HFF-Myc (cell line): ENCODE measurements around the gene SLC18A3.

Source experiments
- DNase-seq: peaks from one replicate; pipeline ENCODE4 v3.0.0-alpha.2; 2011; ENCODE audit warnings: low read depth; ENCODE audit errors: extremely low read depth
- H3K4me3 ChIP-seq: replicated peaks from 2 replicates; pipeline ENCODE4 v1.5.1; 2011; ENCODE audit warnings: low read depth, mild to moderate bottlenecking, control low read depth, low read length
- CTCF ChIP-seq: IDR thresholded peaks from 2 replicates; pipeline ENCODE4 v1.5.1; 2012; ENCODE audit warnings: mild to moderate bottlenecking, low read depth, low read length, control low read depth; ENCODE audit errors: missing control alignments

SLC18A3 gene

DNA sequence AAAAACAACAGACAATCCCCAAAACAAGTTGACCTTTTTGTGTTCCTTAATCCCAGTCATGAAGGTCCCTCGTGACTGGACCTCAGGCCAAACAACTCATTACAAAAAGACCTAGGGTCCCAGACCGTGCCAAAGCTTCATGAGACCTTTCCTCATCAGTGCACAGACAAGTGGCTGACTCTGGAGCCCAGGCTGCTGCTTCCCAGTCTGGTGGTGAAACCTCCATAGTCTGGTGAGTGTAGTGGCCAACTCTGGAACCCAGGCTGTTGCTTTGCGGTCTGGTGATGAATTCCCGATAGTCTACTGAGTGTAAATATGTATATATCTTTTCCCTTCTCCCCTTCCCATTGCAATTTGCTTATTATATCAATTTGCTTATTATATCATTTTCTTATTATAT lies 22.1 kb upstream of the SLC18A3 start:
- no peak for DNase-seq
- no peak for TF ChIP-seq CTCF

DNA sequence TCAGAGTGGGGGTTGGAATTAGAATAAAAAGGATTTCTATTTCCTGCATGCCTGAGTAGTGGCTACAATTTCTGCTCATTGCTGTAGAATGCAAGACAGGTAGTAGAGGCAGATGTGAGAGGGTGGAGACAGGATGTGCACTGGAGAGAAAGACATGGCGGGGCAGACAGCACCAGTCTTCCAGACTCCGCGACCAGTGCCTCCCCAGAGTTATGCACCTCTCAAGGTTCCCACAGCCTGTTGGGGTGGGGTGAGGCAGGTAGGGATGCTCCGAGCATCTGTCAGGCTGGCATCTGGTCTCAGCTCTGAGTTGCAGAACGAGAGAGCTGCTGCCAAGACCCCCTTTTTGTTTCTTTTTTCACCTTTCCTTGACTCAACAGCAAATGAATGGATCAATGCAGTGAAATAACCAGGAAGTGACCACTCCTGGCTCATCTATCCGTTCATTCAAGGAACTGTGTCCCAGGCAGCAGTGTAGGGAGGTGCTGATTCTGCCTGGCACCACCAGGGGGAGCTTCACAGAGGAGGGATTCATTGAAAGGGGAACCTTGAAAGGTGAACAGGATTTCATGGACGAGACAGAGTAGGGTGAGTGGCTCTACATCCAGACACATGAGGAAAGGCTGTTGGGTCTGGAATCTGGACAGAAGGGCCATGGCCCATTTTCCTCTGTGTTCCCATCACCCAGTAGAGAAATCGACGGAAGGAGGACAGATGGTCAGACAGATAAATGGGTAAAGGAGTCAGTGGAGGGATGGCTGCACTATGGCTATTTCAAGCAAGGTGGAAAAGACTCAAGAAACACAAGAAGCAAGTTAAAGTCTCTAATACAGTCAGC lies 17.2 kb upstream of the SLC18A3 start:
- DNase-seq = no peak
- TF ChIP-seq CTCF = peak; percentile 99
- H3K4me3 ChIP-seq = no peak overlapping the region

More for the DNA sequence above, 22.1 kb upstream of the SLC18A3 start:
- H3K4me3 ChIP-seq = no peak overlapping the region

DNA sequence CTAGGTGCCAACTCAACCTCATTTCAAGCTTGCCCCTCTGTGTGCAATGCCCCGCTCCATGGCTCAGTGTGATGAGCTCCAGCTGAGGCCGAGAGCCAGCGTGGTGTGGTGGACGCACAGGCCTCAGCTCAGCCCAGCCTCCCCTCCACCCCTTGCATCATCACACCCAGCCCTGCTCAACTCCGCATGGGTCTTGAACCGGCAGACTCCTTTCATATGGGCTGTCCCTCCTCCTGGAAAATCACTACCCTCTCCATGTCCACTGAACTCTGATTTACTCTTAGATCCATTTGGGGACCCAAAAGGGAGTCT lies 16.6 kb upstream of the SLC18A3 start:
- no peak overlapping the region for H3K4me3 ChIP-seq
- DNase-seq = no peak
- TF ChIP-seq CTCF = no peak

GRCh38 chr10:49593998-49594397 lies 16.1 kb upstream of the SLC18A3 start:
- no peak for DNase-seq
- TF ChIP-seq CTCF = no peak
- no peak overlapping the region for H3K4me3 ChIP-seq

DNA sequence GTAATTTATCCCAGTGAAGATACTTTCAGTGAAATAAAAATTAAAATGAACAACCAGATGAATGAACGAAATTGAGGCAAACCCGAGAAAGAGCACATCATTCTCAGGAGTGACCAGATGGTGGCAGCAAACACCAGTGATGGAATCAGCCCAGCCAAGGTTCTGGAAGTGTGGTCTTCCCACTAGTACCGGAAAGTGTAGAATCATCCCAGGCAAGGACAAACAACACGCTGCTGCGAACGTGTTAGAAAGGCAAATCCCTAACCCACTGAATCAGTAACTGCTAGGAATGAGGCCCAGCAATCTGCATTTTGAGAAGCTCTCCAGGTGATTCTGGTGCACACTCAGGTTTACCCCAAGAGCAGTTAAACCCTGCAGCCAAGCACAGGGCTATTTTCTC lies 15.5 kb upstream of the SLC18A3 start:
- no peak overlapping the region for H3K4me3 ChIP-seq
- TF ChIP-seq CTCF = peak; percentile 82
- DNase-seq = peak; percentile 45

GRCh38 chr10:49595003-49595712 lies 15.0 kb upstream of the SLC18A3 start:
- DNase-seq = no peak
- TF ChIP-seq CTCF = no peak
- H3K4me3 ChIP-seq = no peak overlapping the region
